Esophagus squamous epithelium (tissue), 5 donors: ENCODE data around the gene DNAJB1. TPM values are rescaled to one million over a fixed set of nuclear protein-coding genes. Genes with fewer than 3 reads are reported as not detected.
A peak's percentile ranks its signal among the peaks of the same experiment; 100 is the strongest.
"Not testable (repeated sequence)": the region's sequence is repeated elsewhere in the genome, so short reads cannot be mapped to it uniquely, and the experiment has no call there.

ENCODE experiments used
- DNase-seq: peaks from one replicate; lab custom pipeline; 2025; lab: John Stamatoyannopoulos, UW
- H3K27ac ChIP-seq, 4 donors: fragments of 200-600 bp; sonication (generic); one replicate each; pipeline ENCODE4 v1.5.1; 2016 to 2019; ENCODE audit warnings: mild to moderate bottlenecking in 1 of 4
- H3K27me3 ChIP-seq, 4 donors: fragments of 200-600 bp; sonication (generic); 1 replicate in 3 of 4; 2 replicates in 1 of 4; pipeline versions ENCODE4 v1.5.1 to v1.6.0; 2017 to 2021; ENCODE audit warnings: antibody characterized with exemption in 1 of 4
- H3K36me3 ChIP-seq, 3 donors: fragments of 200-600 bp; sonication (generic); one replicate each; pipeline ENCODE4 v1.5.1; 2016 to 2019
- H3K4me1 ChIP-seq, 3 donors: fragments of 200-600 bp; sonication (generic); one replicate each; pipeline ENCODE4 v1.5.1; 2017 to 2019
- H3K4me3 ChIP-seq, 4 donors: fragments of 200-600 bp; sonication (generic); 1 replicate in 3 of 4; 2 replicates in 1 of 4; pipeline ENCODE4 v1.5.1; 2016 to 2019; ENCODE audit warnings: mild to moderate bottlenecking in 2 of 4, moderate library complexity in 1 of 4
- H3K9me3 ChIP-seq, 3 donors: fragments of 200-600 bp; sonication (generic); one replicate each; pipeline ENCODE4 v1.5.1; 2016 to 2019
- POLR2A ChIP-seq, 4 donors: fragments of 450-650 bp; IDR thresholded peaks; one replicate each; pipeline ENCODE4 v1.6.1; 2017; ENCODE audit warnings: antibody characterized with exemption in 4 of 4, mild to moderate bottlenecking in 4 of 4, moderate library complexity in 3 of 4
- WGBS, 2 donors: methylation state at CpG; one replicate each; pipeline ENCODE4 v1.1.5; 2018; 5-methylcytosine and 5-hydroxymethylcytosine counted together
- intact Hi-C: fragments of 100-400 bp; cut with DNase I; formaldehyde crosslinking; loops from one replicate; pipeline ENCODE4 v1.15.0; 2022
- total RNA-seq, 4 donors: library from RNA; depleted of rRNA; stranded (reverse); fragments of >200 nt; gene quantifications; one replicate each; pipeline ENCODE4 v1.1.0, GENCODE V29; 2016
- TF ChIP-seq, protein P1 (sequence below), 6 experiments: fragments of 450-650 bp in 4 of 6; fragments of 200-600 bp in 2 of 6; sonication (generic) in 2 of 6; IDR thresholded peaks; one replicate each; pipeline ENCODE4 v1.5.1; 2016 to 2019; ENCODE audit warnings: antibody characterized with exemption in 6 of 6, mild to moderate bottlenecking in 4 of 6, moderate library complexity in 4 of 6
- donor health status: DM: yes; HTN: yes; CAD: no.

Gene DNAJB1
- total RNA-seq, 4 donors from 2014 or later: 182 to 294 (median 224) TPM

DNA sequence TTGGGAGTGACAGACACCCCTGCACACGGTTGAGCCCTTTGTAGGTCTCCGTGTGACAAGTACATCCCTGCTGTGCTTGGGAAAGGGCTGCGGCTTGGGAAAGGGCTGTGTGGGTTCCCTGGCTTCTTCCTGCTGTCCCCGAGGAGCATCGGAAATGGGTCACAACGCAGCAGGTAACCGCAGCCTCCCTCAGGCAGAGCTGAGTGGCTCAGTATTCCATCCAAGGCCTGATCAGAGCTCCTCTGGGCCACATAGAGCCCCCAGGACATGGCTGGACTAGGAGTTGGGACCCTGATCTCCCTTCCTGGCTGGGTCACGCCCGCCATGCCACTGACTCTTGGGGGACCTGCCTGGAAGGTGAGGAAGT is 27.5 kb upstream of the DNAJB1 start:
- DNase-seq: no peak
- Histone ChIP-seq H3K27ac (peak overlapping the region; percentile 79 to 89 (median 84)), H3K36me3 (peaks cover 0 to 44% (median 0%) of the 10 kb centered on the region in 3 donors), H3K4me3 (peak overlapping the region in 2 of 4 donors; percentile 4 to 23), H3K9me3 (no peaks in the 10 kb centered on the region), H3K4me1 (peaks cover 36 to 89% (median 49%) of the 10 kb centered on the region in 3 donors), H3K27me3 (no peaks in the 10 kb centered on the region)
- WGBS, 2 donors: 70% methylated on average over 2 of the region's 9 CpGs; no CpG with 5 or more reads in 1 of the 2 donors
- TF ChIP-seq, protein P1, sequence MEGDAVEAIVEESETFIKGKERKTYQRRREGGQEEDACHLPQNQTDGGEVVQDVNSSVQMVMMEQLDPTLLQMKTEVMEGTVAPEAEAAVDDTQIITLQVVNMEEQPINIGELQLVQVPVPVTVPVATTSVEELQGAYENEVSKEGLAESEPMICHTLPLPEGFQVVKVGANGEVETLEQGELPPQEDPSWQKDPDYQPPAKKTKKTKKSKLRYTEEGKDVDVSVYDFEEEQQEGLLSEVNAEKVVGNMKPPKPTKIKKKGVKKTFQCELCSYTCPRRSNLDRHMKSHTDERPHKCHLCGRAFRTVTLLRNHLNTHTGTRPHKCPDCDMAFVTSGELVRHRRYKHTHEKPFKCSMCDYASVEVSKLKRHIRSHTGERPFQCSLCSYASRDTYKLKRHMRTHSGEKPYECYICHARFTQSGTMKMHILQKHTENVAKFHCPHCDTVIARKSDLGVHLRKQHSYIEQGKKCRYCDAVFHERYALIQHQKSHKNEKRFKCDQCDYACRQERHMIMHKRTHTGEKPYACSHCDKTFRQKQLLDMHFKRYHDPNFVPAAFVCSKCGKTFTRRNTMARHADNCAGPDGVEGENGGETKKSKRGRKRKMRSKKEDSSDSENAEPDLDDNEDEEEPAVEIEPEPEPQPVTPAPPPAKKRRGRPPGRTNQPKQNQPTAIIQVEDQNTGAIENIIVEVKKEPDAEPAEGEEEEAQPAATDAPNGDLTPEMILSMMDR (IDR thresholded peaks at IDR 0.05): no peak
- no peak for TF ChIP-seq POLR2A (IDR thresholded peaks at IDR 0.05)
- intact Hi-C loops: no loop called here

GRCh38 chr19:14544977-14545715 is 26.9 kb upstream of the DNAJB1 start:
- no peaks in the 10 kb centered on the region for H3K27me3 ChIP-seq
- WGBS, 2 donors: 53 to 59% methylated on average over 7 to 18 of the region's 21 CpGs
- peaks cover 0 to 44% (median 0%) of the 10 kb centered on the region in 3 donors for H3K36me3 ChIP-seq
- TF ChIP-seq, protein P1 (IDR thresholded peaks at IDR 0.05): no peak
- TF ChIP-seq POLR2A (IDR thresholded peaks at IDR 0.05): no peak
- peak overlapping the region; percentile 79 to 89 (median 84) for H3K27ac ChIP-seq
- no peak for DNase-seq
- peak overlapping the region in 2 of 4 donors; percentile 4 to 23 for H3K4me3 ChIP-seq
- peaks cover 31 to 84% (median 44%) of the 10 kb centered on the region in 3 donors for H3K4me1 ChIP-seq
- H3K9me3 ChIP-seq: no peaks in the 10 kb centered on the region
- intact Hi-C loops: no loop called here

DNA sequence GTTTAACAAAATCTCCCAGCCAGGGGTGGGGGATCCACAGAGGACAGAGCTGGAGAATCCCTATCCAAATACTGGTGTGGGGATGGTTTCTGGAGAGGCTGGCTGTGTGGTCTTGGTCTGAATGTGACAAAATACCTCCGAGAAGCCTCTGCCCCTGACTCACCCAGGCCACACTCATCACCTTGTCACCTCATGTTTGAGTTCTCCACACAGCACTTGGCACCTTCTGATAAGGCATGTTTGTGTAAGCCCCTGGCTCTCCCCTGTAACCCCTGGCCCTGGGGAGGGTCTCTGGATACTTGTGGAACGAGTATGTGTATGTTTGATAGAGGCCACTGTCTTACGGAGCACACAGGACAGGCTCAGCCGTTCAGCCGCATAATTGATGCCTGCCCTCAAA is 25.9 kb upstream of the DNAJB1 start:
- Histone ChIP-seq H3K27me3 (no peaks in the 10 kb centered on the region), H3K9me3 (no peaks in the 10 kb centered on the region), H3K4me1 (peaks cover 30 to 78% (median 37%) of the 10 kb centered on the region in 3 donors), H3K4me3 (no peak overlapping the region), H3K27ac (peak overlapping the region; percentile 52 to 89 (median 84)), H3K36me3 (peaks cover 0 to 46% (median 0%) of the 10 kb centered on the region in 3 donors)
- 79% methylated on average over 4 to 5 of the region's 5 CpGs for WGBS, 2 donors
- DNase-seq: no peak
- no peak for TF ChIP-seq POLR2A (IDR thresholded peaks at IDR 0.05)
- TF ChIP-seq, protein P1 (IDR thresholded peaks at IDR 0.05): no peak
- intact Hi-C loops: no loop called here

GRCh38 chr19:14542711-14543328 is 24.6 kb upstream of the DNAJB1 start:
- Histone ChIP-seq H3K9me3 (no peaks in the 10 kb centered on the region), H3K4me3 (no peak overlapping the region), H3K36me3 (peaks cover 0 to 36% (median 0%) of the 10 kb centered on the region in 3 donors), H3K4me1 (peaks cover 37 to 81% (median 41%) of the 10 kb centered on the region in 3 donors), H3K27ac (peak overlapping the region; percentile 58 to 89 (median 84)), H3K27me3 (no peaks in the 10 kb centered on the region)
- intact Hi-C loops: no loop called here
- 11 to 46% methylated on average over 2 to 4 of the region's 7 CpGs for WGBS, 2 donors
- TF ChIP-seq, protein P1 (IDR thresholded peaks at IDR 0.05): no peak
- TF ChIP-seq POLR2A (IDR thresholded peaks at IDR 0.05): no peak
- DNase-seq: no peak

GRCh38 chr19:14541979-14542378 is 23.8 kb upstream of the DNAJB1 start:
- WGBS, 2 donors: 70 to 79% methylated on average over 5 of the region's 5 CpGs
- Histone ChIP-seq H3K4me1 (peaks cover 37 to 83% (median 44%) of the 10 kb centered on the region in 3 donors), H3K36me3 (peaks cover 0 to 28% (median 0%) of the 10 kb centered on the region in 3 donors), H3K27ac (peak overlapping the region in 3 of 4 donors; percentile 79 to 89 (median 89))
- H3K27me3 ChIP-seq, intact Hi-C loops, H3K4me3 ChIP-seq, DNase-seq, H3K9me3 ChIP-seq: not testable (repeated sequence)
